Suprapubic skin (tissue), 4 donors: Measurements from ENCODE around the gene RB1. TPM values are rescaled to one million over a fixed set of nuclear protein-coding genes. Genes with fewer than 3 reads are reported as not detected.

Experiments
- DNase-seq, 2 donors: peaks; one replicate each; pipeline ENCODE4 v3.0.0-alpha.2; 2019; ENCODE audit warnings: low spot score in 2 of 2
- H3K27ac ChIP-seq: fragments of 200-600 bp; sonication (generic); one replicate; pipeline ENCODE4 v1.5.1; 2019
- H3K27me3 ChIP-seq: fragments of 200-600 bp; sonication (generic); one replicate; pipeline ENCODE4 v1.5.1; 2019
- H3K36me3 ChIP-seq: fragments of 200-600 bp; sonication (generic); one replicate; pipeline ENCODE4 v1.5.1; 2019
- H3K4me1 ChIP-seq: fragments of 200-600 bp; sonication (generic); one replicate; pipeline ENCODE4 v1.5.1; 2019
- H3K4me3 ChIP-seq: fragments of 200-600 bp; sonication (generic); one replicate; pipeline ENCODE4 v1.5.1; 2019; ENCODE audit warnings: mild to moderate bottlenecking
- H3K9me3 ChIP-seq: fragments of 200-600 bp; sonication (generic); one replicate; pipeline ENCODE4 v1.5.1; 2019
- EP300 ChIP-seq: sonication (generic); formaldehyde crosslinking; IDR thresholded peaks from one replicate; pipeline ENCODE4 v1.6.1; 2017; ENCODE audit warnings: antibody characterized with exemption
- POLR2A ChIP-seq, 2 donors: fragments of 450-650 bp; IDR thresholded peaks; one replicate each; pipeline ENCODE4 v1.6.1; 2017; ENCODE audit warnings: antibody characterized with exemption in 2 of 2, mild to moderate bottlenecking in 2 of 2, moderate library complexity in 2 of 2
- POLR2AphosphoS5 ChIP-seq, 3 donors: sonication (generic); formaldehyde crosslinking; IDR thresholded peaks; one replicate each; pipeline ENCODE4 v1.6.1; 2017; ENCODE audit warnings: antibody characterized with exemption in 3 of 3
- WGBS: methylation state at CpG from one replicate; pipeline ENCODE4 v1.1.5; 2018; 5-methylcytosine and 5-hydroxymethylcytosine counted together
- total RNA-seq, 4 donors: library from RNA; depleted of rRNA; stranded (reverse); fragments of >200 nt; gene quantifications; one replicate each; pipeline ENCODE4 v1.1.0, GENCODE V29; 2016
- TF ChIP-seq, protein P1 (sequence below), 2 donors: fragments of 200-600 bp in 1 of 2; fragments of 450-650 bp in 1 of 2; sonication (generic) in 1 of 2; IDR thresholded peaks; one replicate each; pipeline ENCODE4 v1.5.1; 2016 to 2019; ENCODE audit warnings: antibody characterized with exemption in 2 of 2, mild to moderate bottlenecking in 1 of 2, moderate library complexity in 1 of 2

RB1 gene
- total RNA-seq, 4 donors from 2014 or later: 18.0 to 31.5 (median 20.7) TPM

DNA sequence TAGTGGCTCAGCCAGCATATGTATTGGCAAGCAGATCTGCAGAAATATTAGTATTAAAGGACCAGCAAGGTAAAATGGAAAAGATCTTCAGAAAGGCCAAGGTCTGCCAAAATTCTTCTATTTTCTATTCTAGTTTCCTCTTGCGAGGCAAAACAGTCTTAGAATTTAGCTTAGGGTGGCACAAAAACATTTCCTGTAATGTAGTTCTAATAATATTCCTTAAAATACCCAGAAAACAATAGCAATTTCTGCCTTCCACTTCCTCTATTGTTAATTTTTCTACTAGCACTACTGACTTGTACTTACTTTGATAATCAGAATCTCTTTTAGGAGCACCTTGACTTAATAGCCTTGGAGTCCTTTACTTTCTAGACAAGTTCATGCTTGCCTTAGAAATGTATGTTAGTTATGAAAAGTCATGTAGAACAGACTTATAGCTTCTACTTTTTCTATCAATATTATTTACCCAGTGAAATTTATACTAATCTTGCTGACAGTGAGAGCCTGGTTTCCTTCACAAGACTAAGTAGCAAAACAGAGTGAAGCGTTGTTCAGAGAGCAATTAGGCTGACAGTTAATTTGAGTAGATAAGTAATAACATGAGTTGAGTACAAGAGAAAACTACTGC is 133.2 kb downstream of the RB1 start:
- H3K9me3 ChIP-seq: no peaks in the 10 kb centered on the region
- H3K27me3 ChIP-seq: no peaks in the 10 kb centered on the region
- H3K4me1 ChIP-seq: peaks cover 42% of the 10 kb centered on the region
- H3K36me3 ChIP-seq: no peaks in the 10 kb centered on the region
- H3K27ac ChIP-seq: peak overlapping the region; percentile 44
- no peak for TF ChIP-seq POLR2AphosphoS5 (IDR thresholded peaks at IDR 0.05)
- no peak for TF ChIP-seq EP300
- TF ChIP-seq POLR2A (IDR thresholded peaks at IDR 0.05): no peak
- TF ChIP-seq, protein P1, sequence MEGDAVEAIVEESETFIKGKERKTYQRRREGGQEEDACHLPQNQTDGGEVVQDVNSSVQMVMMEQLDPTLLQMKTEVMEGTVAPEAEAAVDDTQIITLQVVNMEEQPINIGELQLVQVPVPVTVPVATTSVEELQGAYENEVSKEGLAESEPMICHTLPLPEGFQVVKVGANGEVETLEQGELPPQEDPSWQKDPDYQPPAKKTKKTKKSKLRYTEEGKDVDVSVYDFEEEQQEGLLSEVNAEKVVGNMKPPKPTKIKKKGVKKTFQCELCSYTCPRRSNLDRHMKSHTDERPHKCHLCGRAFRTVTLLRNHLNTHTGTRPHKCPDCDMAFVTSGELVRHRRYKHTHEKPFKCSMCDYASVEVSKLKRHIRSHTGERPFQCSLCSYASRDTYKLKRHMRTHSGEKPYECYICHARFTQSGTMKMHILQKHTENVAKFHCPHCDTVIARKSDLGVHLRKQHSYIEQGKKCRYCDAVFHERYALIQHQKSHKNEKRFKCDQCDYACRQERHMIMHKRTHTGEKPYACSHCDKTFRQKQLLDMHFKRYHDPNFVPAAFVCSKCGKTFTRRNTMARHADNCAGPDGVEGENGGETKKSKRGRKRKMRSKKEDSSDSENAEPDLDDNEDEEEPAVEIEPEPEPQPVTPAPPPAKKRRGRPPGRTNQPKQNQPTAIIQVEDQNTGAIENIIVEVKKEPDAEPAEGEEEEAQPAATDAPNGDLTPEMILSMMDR (IDR thresholded peaks at IDR 0.05): no peak
- WGBS: 36% methylated on average over 2 of the region's 2 CpGs
- DNase-seq: no peak
- H3K4me3 ChIP-seq: peak overlapping the region; percentile 6

DNA sequence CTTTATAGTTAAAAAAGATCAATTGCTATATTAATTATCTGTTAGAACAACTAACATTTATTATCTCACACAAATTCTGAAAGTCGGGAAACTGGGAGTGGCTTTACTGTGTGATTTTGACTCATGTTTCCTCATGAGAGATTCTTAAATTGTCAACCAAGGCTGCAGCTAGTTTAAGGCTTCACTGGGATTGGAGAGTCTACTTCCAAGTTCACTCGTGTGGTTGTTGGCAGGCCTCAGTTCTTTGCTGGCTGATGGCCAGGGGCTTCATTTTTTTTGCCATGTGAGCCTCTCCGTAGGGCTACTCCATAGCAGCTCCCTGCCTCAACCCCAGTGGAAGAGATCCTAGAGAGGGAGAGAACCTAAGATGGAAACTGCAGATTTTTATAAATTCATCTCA is 133.8 kb downstream of the RB1 start:
- TF ChIP-seq POLR2A (IDR thresholded peaks at IDR 0.05) (no peak), EP300 (no peak), POLR2AphosphoS5 (IDR thresholded peaks at IDR 0.05) (no peak)
- TF ChIP-seq, protein P1 (IDR thresholded peaks at IDR 0.05): no peak
- Histone ChIP-seq H3K4me1 (peaks cover 36% of the 10 kb centered on the region), H3K9me3 (no peaks in the 10 kb centered on the region), H3K4me3 (peak overlapping the region; percentile 6), H3K27me3 (no peaks in the 10 kb centered on the region), H3K36me3 (no peaks in the 10 kb centered on the region), H3K27ac (peak overlapping the region; percentile 44)
- WGBS: 4% methylated on average over 3 of the region's 3 CpGs
- DNase-seq: peak in 1 of 2 donors; percentile 76

DNA sequence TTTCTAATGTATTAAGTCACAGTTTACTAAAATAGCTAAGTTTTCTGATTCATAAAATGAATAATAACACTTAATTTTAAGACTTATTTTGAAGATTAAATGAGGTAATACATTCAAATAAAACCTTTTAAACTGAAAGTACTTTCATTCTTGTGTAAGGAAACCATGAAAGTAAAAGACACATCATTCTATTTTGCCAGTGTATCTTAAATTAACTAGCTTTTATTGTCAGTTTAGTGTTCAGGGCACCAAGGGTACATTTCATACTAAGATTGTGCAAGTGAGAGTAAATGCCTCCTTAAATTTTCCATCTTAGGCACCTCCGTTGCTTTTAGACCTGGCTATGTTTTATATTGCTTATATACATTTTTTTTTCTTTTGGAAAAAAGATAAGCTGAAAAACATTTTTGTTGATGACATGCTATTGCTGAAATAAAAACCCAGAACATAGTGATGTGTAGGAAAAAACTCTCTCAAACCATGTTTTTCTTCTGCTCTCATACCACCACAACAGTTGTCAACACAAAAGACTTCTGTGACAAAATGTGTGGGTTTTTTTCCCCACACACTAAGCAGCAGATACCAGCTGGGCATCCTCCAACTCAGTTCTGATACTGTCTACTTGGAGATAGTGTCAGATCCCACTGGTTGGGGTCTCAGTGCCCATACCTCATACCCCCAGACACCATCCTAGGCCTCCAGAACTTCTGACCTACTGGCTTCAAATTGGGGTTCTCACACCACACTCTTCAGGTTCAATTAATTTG is 140.1 kb downstream of the RB1 start:
- Histone ChIP-seq H3K27me3 (no peaks in the 10 kb centered on the region), H3K9me3 (no peaks in the 10 kb centered on the region), H3K4me3 (no peak overlapping the region), H3K4me1 (peaks cover 5% of the 10 kb centered on the region), H3K36me3 (no peaks in the 10 kb centered on the region), H3K27ac (no peak overlapping the region)
- 50% methylated on average over 1 of the region's 1 CpG for WGBS
- DNase-seq: no peak
- TF ChIP-seq EP300 (no peak), POLR2AphosphoS5 (IDR thresholded peaks at IDR 0.05) (no peak), POLR2A (IDR thresholded peaks at IDR 0.05) (no peak)
- TF ChIP-seq, protein P1 (IDR thresholded peaks at IDR 0.05): no peak

DNA sequence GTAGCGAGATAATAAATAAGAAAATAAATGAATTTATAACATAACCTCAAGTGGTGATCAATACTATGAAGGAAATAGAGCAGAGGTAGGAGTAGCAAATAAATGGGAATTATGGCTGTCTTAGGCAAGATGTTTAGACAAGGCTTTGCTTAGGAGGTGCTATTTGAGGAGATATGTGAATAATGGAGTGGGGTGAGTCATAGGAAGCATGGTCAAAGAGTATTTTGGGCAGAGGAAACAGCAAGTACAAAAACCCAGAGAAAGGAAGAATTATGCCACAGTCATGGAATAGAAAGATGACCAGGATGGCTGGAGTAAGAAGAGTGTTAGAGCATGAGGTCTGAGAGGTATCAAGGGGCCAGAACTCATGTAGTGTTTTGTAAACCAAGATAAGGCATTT is 142.9 kb downstream of the RB1 start:
- Histone ChIP-seq H3K4me3 (no peak overlapping the region), H3K9me3 (peaks cover 8% of the 10 kb centered on the region), H3K27ac (no peak overlapping the region), H3K27me3 (no peaks in the 10 kb centered on the region), H3K4me1 (peaks cover 14% of the 10 kb centered on the region), H3K36me3 (no peaks in the 10 kb centered on the region)
- WGBS: 93% methylated on average over 1 of the region's 1 CpG
- TF ChIP-seq POLR2AphosphoS5 (IDR thresholded peaks at IDR 0.05) (no peak), POLR2A (IDR thresholded peaks at IDR 0.05) (no peak), EP300 (no peak)
- TF ChIP-seq, protein P1 (IDR thresholded peaks at IDR 0.05): no peak
- DNase-seq: no peak

DNA sequence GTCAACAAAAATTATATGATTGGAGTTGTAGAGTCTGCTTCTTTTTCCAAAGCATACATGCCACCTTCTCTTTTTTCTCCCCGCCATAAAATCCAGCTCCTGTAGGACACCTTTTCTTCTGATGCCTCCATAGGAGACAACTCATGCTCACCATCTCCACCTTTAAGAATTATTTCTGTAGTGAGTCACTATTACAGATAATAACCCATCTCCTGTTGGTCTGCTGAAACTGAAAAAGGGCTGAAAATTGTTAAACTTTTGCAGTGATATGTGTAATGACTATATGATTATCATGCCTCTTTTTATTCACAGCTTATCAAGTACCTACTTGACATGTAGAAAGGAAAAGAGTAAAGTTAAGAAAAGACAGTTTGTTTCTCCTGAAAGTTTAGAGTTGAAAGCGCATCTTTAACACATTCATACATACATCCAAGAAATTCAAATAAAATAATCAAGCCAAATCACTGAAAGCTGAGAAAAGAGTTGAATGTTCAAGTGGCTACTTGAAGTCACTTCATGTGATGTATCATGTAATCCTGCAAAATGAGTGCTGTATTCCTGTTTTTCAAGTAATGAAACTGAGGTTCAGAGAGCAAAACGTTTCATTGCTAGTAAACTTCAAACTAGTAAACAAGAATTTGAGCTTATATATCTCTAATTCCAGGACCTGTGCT is 144.9 kb downstream of the RB1 start:
- Histone ChIP-seq H3K9me3 (peaks cover 8% of the 10 kb centered on the region), H3K4me3 (no peak overlapping the region), H3K4me1 (peaks cover 14% of the 10 kb centered on the region), H3K27me3 (no peaks in the 10 kb centered on the region), H3K27ac (peak overlapping the region; percentile 8), H3K36me3 (peaks cover 5% of the 10 kb centered on the region)
- no peak for TF ChIP-seq POLR2AphosphoS5 (IDR thresholded peaks at IDR 0.05)
- TF ChIP-seq POLR2A (IDR thresholded peaks at IDR 0.05): no peak
- TF ChIP-seq, protein P1 (IDR thresholded peaks at IDR 0.05): no peak
- no peak for TF ChIP-seq EP300
- DNase-seq: no peak
- 69% methylated on average over 3 of the region's 3 CpGs for WGBS
